Uterus (tissue), 4 donors: Measurements from ENCODE around the gene KATNAL1. TPM values are rescaled to one million over a fixed set of nuclear protein-coding genes. Genes with fewer than 3 reads are reported as not detected.
"Not testable (repeated sequence)": the region's sequence is repeated elsewhere in the genome, so short reads cannot be mapped to it uniquely, and the experiment has no call there.

Experiments used
- DNase-seq, 2 donors: peaks; one replicate each; pipeline ENCODE4 v3.0.0-alpha.2; 2019 to 2020
- H3K27ac ChIP-seq, 2 donors: fragments of 200-600 bp; sonication (generic); 1 replicate in 1 of 2; 2 replicates in 1 of 2; pipeline ENCODE4 v1.5.1; 2016 to 2018
- H3K27me3 ChIP-seq, 2 donors: fragments of 200-600 bp; sonication (generic); one replicate each; pipeline ENCODE4 v1.5.1; 2018 to 2019; ENCODE audit warnings: control low read depth in 1 of 2
- H3K36me3 ChIP-seq, 2 donors: fragments of 200-600 bp; sonication (generic); one replicate each; pipeline ENCODE4 v1.5.1; 2019; ENCODE audit warnings: control low read depth in 1 of 2
- H3K4me1 ChIP-seq, 2 donors: fragments of 200-600 bp; sonication (generic); one replicate each; pipeline ENCODE4 v1.5.1; 2018 to 2019; ENCODE audit warnings: control low read depth in 1 of 2
- H3K4me3 ChIP-seq, 2 donors: fragments of 200-600 bp; sonication (generic); 1 replicate in 1 of 2; 2 replicates in 1 of 2; pipeline ENCODE4 v1.5.1; 2018 to 2019; ENCODE audit warnings: mild to moderate bottlenecking in 1 of 2
- H3K9me3 ChIP-seq, 2 donors: fragments of 200-600 bp; sonication (generic); one replicate each; pipeline ENCODE4 v1.5.1; 2019; ENCODE audit warnings: control low read depth in 1 of 2
- POLR2A ChIP-seq, 2 donors: fragments of 450-650 bp; IDR thresholded peaks; one replicate each; pipeline ENCODE4 v1.6.1; 2016; ENCODE audit warnings: antibody characterized with exemption in 2 of 2, mild to moderate bottlenecking in 1 of 2, moderate library complexity in 1 of 2
- intact Hi-C: fragments of 100-400 bp; cut with DNase I; formaldehyde crosslinking; loops from one replicate; pipeline ENCODE4 v1.15.1; 2023; ENCODE audit warnings: low total_unique reads
- total RNA-seq, 4 donors: library from RNA; depleted of rRNA in 3 of 4; stranded (reverse); fragments of >200 nt in 3 of 4; gene quantifications; one replicate each; pipeline versions ENCODE4 v1.1.0 to v1.2.4, GENCODE V29; 2014 to 2023
- TF ChIP-seq, protein P1 (sequence below), 4 experiments: fragments of 200-600 bp in 2 of 4; fragments of 450-650 bp in 2 of 4; sonication (generic) in 2 of 4; IDR thresholded peaks; one replicate each; pipeline ENCODE4 v1.5.1; 2016 to 2019; ENCODE audit warnings: antibody characterized with exemption in 4 of 4, mild to moderate bottlenecking in 2 of 4, moderate library complexity in 1 of 4
- donor health status: DM: yes; HTN: yes; CAD: no.

Gene KATNAL1
- total RNA-seq, 4 donors from 2014 or later, result 24.1 to 65.3 (median 49.9) TPM

DNA sequence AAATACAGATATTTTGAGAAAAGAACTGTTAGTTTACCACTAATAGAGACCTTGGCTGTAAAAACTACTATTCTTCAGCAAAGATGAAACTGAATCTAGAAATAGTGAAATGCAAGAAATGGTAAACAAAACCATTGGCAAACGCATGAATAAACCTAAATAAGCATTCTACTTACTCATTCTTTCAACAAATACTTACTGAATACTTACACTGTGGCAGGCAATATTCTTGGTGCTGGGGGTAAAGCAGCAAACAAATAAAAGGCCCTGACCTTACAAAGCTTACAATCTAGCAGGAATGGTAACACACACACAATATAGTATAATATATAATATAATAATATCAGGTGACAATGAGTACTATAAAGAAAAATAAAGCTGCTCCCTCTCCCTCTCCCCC is 38.7 kb downstream of the KATNAL1 start:
- no peak for TF ChIP-seq POLR2A (IDR thresholded peaks at IDR 0.05)
- TF ChIP-seq, protein P1, sequence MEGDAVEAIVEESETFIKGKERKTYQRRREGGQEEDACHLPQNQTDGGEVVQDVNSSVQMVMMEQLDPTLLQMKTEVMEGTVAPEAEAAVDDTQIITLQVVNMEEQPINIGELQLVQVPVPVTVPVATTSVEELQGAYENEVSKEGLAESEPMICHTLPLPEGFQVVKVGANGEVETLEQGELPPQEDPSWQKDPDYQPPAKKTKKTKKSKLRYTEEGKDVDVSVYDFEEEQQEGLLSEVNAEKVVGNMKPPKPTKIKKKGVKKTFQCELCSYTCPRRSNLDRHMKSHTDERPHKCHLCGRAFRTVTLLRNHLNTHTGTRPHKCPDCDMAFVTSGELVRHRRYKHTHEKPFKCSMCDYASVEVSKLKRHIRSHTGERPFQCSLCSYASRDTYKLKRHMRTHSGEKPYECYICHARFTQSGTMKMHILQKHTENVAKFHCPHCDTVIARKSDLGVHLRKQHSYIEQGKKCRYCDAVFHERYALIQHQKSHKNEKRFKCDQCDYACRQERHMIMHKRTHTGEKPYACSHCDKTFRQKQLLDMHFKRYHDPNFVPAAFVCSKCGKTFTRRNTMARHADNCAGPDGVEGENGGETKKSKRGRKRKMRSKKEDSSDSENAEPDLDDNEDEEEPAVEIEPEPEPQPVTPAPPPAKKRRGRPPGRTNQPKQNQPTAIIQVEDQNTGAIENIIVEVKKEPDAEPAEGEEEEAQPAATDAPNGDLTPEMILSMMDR (IDR thresholded peaks at IDR 0.05), result no peak

DNA sequence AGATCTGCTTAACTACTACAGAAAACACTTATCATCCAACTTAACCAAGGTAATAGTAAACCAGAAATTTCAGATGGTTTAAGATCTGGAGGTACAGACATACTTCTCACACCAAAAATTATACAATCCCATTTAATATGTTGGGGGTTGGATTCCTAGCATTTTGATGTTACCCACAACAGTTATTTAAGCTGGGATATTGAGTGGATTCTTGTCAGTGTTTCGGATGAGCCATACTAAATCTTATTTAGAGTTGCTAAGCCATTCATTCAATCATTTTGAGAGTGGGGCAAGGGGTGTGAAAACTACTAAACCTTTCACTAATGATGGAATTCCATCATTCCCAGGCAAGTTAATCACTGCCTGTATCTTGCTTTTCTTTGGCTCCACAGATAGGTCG is 40.6 kb downstream of the KATNAL1 start:
- no peaks in the 10 kb centered on the region for H3K9me3 ChIP-seq
- no peaks in the 10 kb centered on the region for H3K27me3 ChIP-seq
- H3K27ac ChIP-seq, result no peak overlapping the region
- H3K36me3 ChIP-seq, result no peaks in the 10 kb centered on the region
- peaks cover 0 to 3% of the 10 kb centered on the region in 2 donors for H3K4me1 ChIP-seq
- intact Hi-C loops, result no loop called here
- H3K4me3 ChIP-seq, result no peak overlapping the region
- DNase-seq, result no peak
- TF ChIP-seq, protein P1 (IDR thresholded peaks at IDR 0.05), result no peak
- no peak for TF ChIP-seq POLR2A (IDR thresholded peaks at IDR 0.05)

More for the DNA sequence above, 38.7 kb downstream of the KATNAL1 start:
- intact Hi-C loops, result no loop called here
- Histone ChIP-seq H3K36me3 (no peaks in the 10 kb centered on the region), H3K27ac (no peak overlapping the region), H3K27me3 (no peaks in the 10 kb centered on the region), H3K4me3 (no peak overlapping the region), H3K4me1 (peaks cover 0 to 3% of the 10 kb centered on the region in 2 donors), H3K9me3 (no peaks in the 10 kb centered on the region)
- no peak for DNase-seq

DNA sequence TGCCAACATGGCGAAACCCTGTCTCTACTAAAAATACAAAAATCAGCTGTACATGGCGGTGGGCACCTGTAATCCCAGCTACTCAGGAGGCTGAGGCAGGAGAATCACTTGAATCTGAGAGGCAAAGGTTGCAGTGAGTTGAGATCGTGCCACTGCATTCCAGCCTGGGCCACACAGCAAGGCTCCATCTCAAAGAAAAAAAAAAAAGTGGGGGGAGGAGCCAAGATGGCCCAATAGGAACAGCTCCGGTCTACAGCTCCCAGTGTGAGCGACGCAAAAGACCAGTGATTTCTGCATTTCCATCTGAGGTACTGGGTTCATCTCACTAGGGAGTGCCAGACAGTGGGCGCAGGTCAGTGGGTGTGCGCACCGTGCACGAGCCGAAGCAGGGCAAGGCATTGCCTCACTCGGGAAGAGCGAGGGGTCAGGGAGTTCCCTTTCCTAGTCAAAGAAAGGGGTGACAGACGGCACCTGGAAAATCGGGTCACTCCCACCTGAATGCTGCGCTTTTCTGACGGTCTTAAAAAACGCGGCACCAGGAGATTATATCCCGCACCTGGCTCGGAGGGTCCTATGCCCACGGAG is 48.1 kb downstream of the KATNAL1 start:
- H3K9me3 ChIP-seq, H3K4me1 ChIP-seq, DNase-seq, H3K4me3 ChIP-seq, H3K27ac ChIP-seq, intact Hi-C loops, H3K36me3 ChIP-seq, H3K27me3 ChIP-seq: not testable (repeated sequence)

DNA sequence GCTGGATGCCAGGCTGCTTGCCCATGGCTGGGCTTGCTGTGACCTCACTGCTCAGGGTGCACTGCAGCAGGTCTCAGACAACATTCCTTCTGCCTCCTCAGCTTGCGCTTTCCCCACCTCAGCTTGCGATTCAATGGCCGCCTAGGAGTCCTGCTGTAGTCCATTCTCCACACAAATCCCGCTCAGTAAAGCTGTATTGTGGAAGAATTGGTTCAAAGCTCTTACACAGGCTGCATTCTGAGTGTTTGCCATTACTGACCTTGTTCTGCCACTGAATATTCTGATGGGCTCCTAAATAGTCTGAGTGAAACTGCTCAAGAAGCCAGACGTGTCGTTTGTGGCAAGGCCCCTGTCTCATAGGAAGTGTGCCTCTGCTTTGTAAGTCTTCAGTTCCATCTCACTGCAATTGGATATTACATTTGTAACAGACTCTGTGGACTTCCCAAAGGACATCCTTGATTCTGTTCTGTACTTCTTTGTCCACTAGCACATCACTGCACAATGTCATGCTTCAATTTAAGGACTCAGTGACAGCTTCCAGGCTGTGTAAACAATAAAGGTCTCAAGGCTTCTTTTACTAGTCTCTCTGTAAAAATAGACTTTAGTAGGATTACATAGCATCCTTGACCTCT is 49.8 kb downstream of the KATNAL1 start:
- no peak for TF ChIP-seq POLR2A (IDR thresholded peaks at IDR 0.05)
- TF ChIP-seq, protein P1 (IDR thresholded peaks at IDR 0.05), result no peak
- Histone ChIP-seq H3K36me3 (no peaks in the 10 kb centered on the region), H3K27me3 (no peaks in the 10 kb centered on the region), H3K9me3 (no peaks in the 10 kb centered on the region), H3K4me1 (no peaks in the 10 kb centered on the region), H3K27ac (peak overlapping the region in 1 of 2 donors; percentile 28), H3K4me3 (no peak overlapping the region)
- no peak for DNase-seq
- intact Hi-C loops, result no loop called here

DNA sequence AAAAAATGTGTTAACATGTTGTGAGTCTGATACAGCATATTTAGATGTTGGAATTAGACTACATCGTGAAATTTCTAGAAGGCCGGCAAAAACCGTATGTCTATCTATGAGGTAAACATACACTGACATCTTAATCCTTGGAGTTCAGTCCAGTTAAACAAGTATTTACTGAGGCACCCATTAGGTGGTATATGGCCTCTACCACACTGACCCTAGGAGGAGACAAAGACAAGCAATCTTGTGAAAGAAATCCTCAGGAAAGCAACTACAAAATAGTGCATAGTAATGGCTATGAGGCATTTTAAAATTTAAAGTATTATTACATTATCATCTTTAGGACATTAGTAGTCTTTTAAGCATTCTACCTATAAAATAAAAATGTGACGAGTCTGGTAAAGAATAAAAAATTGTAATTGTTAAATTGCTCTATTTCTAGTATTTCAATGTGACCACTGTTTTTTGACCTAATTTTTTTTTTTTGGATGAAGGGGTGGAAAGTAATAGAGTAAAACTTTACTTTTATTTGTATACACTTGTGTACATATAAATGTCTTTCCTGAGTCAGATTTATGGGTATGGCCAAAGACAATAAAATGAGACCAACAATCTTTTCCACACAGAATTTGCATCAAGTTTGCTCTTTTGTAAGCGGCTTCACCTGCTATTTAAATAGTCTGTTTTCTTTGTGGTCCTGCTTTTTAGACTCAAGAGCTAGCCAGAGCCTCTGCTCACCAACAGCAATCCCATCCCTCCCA is 50.5 kb downstream of the KATNAL1 start:
- Histone ChIP-seq H3K9me3 (no peaks in the 10 kb centered on the region), H3K27me3 (no peaks in the 10 kb centered on the region), H3K4me3 (no peak overlapping the region), H3K4me1 (no peaks in the 10 kb centered on the region), H3K27ac (peak overlapping the region; percentile 20 to 28), H3K36me3 (no peaks in the 10 kb centered on the region)
- TF ChIP-seq, protein P1 (IDR thresholded peaks at IDR 0.05), result peak in 3 of 4 experiments; percentile 11 to 17 (median 13)
- TF ChIP-seq POLR2A (IDR thresholded peaks at IDR 0.05), result no peak
- intact Hi-C loops, result no loop called here
- DNase-seq, result no peak
